SK-N-SH (cell line): ENCODE results near the gene TNFRSF12A. TPM values are rescaled to one million over a fixed set of nuclear protein-coding genes. Genes with fewer than 3 reads are reported as not detected.

ENCODE experiments used
- CTCF ChIA-PET: fragments of 300-600, 350-600 bp; formaldehyde crosslinking; extraction: SDS; loops from one replicate; lab custom pipeline; 2021; lab: Yijun Ruan, JAX
- POLR2A ChIA-PET: fragments of 350-600 bp; sonication (Branson Sonifier 250); formaldehyde crosslinking; extraction: SDS; loops from one replicate; lab custom pipeline; 2020; ENCODE audit warnings: antibody characterized with exemption, inconsistent platforms; lab: Yijun Ruan, JAX
- DNase-seq: peaks from one replicate; pipeline ENCODE4 v3.0.0; 2012
- H2AFZ ChIP-seq: fragments of 200-600 bp; sonication (generic); 2 replicates; pipeline ENCODE4 v1.8.1; 2016; ENCODE audit warnings: antibody characterized with exemption, mild to moderate bottlenecking, low read depth
- H3F3A ChIP-seq: fragments of 200-600 bp; sonication (generic); replicated peaks from 2 replicates; pipeline ENCODE3; 2016; ENCODE audit warnings: antibody characterized with exemption, mild to moderate bottlenecking; ENCODE audit not compliant: insufficient read depth
- H3K27ac ChIP-seq, 2 experiments: fragments of 200-500 bp in 1 of 2; fragments of 200-600 bp in 1 of 2; sonication (Bioruptor generic) in 1 of 2; sonication (generic), shearing (Covaris generic) in 1 of 2; 2 replicates each; pipeline versions ENCODE4 v1.5.1 to v1.6.1; 2014 to 2016; ENCODE audit warnings: low read depth in 2 of 2, inconsistent platforms in 1 of 2, low read length in 1 of 2, mild to moderate bottlenecking in 1 of 2, mixed read lengths in 1 of 2
- H3K27me3 ChIP-seq: fragments of 200-600 bp; sonication (generic), shearing (Covaris generic); 2 replicates; pipeline ENCODE4 v1.6.1; 2016; ENCODE audit warnings: mixed run types; ENCODE audit not compliant: insufficient read depth
- H3K36me3 ChIP-seq, 2 experiments: fragments of 200-500 bp in 1 of 2; fragments of 200-600 bp in 1 of 2; sonication (Bioruptor generic) in 1 of 2; sonication (generic) in 1 of 2; replicated peaks in 1 of 2; 2 replicates each; pipeline versions ENCODE3 to v1.5.1; 2014 to 2016; ENCODE audit warnings: low read length in 1 of 2, mild to moderate bottlenecking in 1 of 2; ENCODE audit not compliant: insufficient read depth in 2 of 2, control insufficient read depth in 1 of 2
- H3K4me1 ChIP-seq, 2 experiments: fragments of 200-500 bp in 1 of 2; fragments of 200-600 bp in 1 of 2; sonication (Bioruptor generic) in 1 of 2; sonication (generic), shearing (Covaris generic) in 1 of 2; 2 replicates each; pipeline versions ENCODE4 v1.5.1 to v1.6.1; 2014 to 2016; ENCODE audit warnings: low read depth in 1 of 2, low read length in 1 of 2, mixed run types in 1 of 2; ENCODE audit not compliant: insufficient read depth in 2 of 2, control insufficient read depth in 1 of 2
- H3K4me2 ChIP-seq: fragments of 200-600 bp; sonication (generic), shearing (Covaris generic); 2 replicates; pipeline ENCODE4 v1.6.1; 2017; ENCODE audit warnings: mixed run types
- H3K4me3 ChIP-seq, 2 experiments: fragments of 200-500 bp in 1 of 2; fragments of 200-600 bp in 1 of 2; sonication (Bioruptor generic) in 1 of 2; sonication (generic), shearing (Covaris generic) in 1 of 2; 2 replicates each; pipeline versions ENCODE4 v1.5.1 to v1.8.1; 2014 to 2016; ENCODE audit warnings: low read depth in 2 of 2, inconsistent platforms in 1 of 2, low read length in 1 of 2, mild to moderate bottlenecking in 1 of 2, mixed read lengths in 1 of 2, moderate library complexity in 1 of 2
- H3K79me2 ChIP-seq: fragments of 200-600 bp; sonication (generic); 2 replicates; pipeline ENCODE4 v1.8.1; 2017; ENCODE audit warnings: mild to moderate bottlenecking; ENCODE audit not compliant: insufficient read depth
- H3K9ac ChIP-seq: fragments of 200-600 bp; sonication (generic); 2 replicates; pipeline ENCODE4 v1.6.1; 2017; ENCODE audit warnings: mixed run types
- H3K9me2 ChIP-seq: fragments of 200-600 bp; sonication (generic); 2 replicates; pipeline ENCODE4 v1.6.1; 2017; ENCODE audit warnings: mixed run types
- H3K9me3 ChIP-seq: fragments of 200-600 bp; sonication (generic); 2 replicates; pipeline ENCODE4 v1.6.1; 2017; ENCODE audit warnings: mixed run types, mild to moderate bottlenecking, moderate library complexity
- H4K20me1 ChIP-seq: fragments of 200-600 bp; sonication (generic); 2 replicates; pipeline ENCODE4 v1.6.1; 2017; ENCODE audit warnings: mild to moderate bottlenecking, mixed run types; ENCODE audit not compliant: insufficient read depth
- ELF1 ChIP-seq: IDR thresholded peaks from 2 replicates; pipeline ENCODE4 v1.4.0; 2012
- EZH2phosphoT487 ChIP-seq: fragments of 200-600 bp; sonication (generic); IDR thresholded peaks from 2 replicates; pipeline ENCODE4 v1.6.1; 2017; ENCODE audit warnings: low read depth, mixed run types, mild to moderate bottlenecking, antibody characterized with exemption, moderate library complexity, borderline replicate concordance
- FOSL2 ChIP-seq: IDR thresholded peaks from 2 replicates; pipeline ENCODE4 v1.4.0; 2012; ENCODE audit warnings: low read depth, mild to moderate bottlenecking, moderate library complexity, borderline replicate concordance
- GABPA ChIP-seq: IDR thresholded peaks from 2 replicates; pipeline ENCODE4 v1.4.0; 2012; ENCODE audit warnings: low read depth, mild to moderate bottlenecking
- JUND ChIP-seq: IDR thresholded peaks from 2 replicates; pipeline ENCODE4 v1.4.0; 2012
- MAX ChIP-seq: IDR thresholded peaks from 2 replicates; pipeline ENCODE4 v1.4.0; 2012; ENCODE audit warnings: low read depth
- NFIC ChIP-seq: IDR thresholded peaks from 2 replicates; pipeline ENCODE4 v1.4.0; 2012; ENCODE audit warnings: borderline replicate concordance
- PBX3 ChIP-seq: IDR thresholded peaks from 2 replicates; pipeline ENCODE4; 2012
- RCOR1 ChIP-seq: fragments of 150-350 bp; IDR thresholded peaks from 2 replicates; pipeline ENCODE4 v1.6.1; 2017; ENCODE audit warnings: antibody characterized with exemption, low read length
- REST ChIP-seq: IDR thresholded peaks from 2 replicates; pipeline ENCODE4 v1.6.1; 2012; ENCODE audit warnings: mild to moderate bottlenecking, low read depth, low read length, moderate library complexity
- RXRA ChIP-seq: IDR thresholded peaks from 2 replicates; pipeline ENCODE4 v1.4.0; 2012; ENCODE audit warnings: low read depth, mild to moderate bottlenecking, borderline replicate concordance
- TEAD4 ChIP-seq: IDR thresholded peaks from 2 replicates; pipeline ENCODE4 v1.4.0; 2012; ENCODE audit warnings: mild to moderate bottlenecking, borderline replicate concordance; ENCODE audit not compliant: insufficient read depth
- USF2 ChIP-seq: fragments of 150-350 bp; IDR thresholded peaks from 2 replicates; pipeline ENCODE4 v1.6.1; 2017; ENCODE audit warnings: antibody characterized with exemption, low read length, low read depth, borderline replicate concordance
- YY1 ChIP-seq: IDR thresholded peaks from 2 replicates; pipeline ENCODE4 v1.4.0; 2012; ENCODE audit warnings: low read depth, mild to moderate bottlenecking
- WGBS: methylation state at CpG from one replicate; pipeline ENCODE4 v1.1.6; 2017; ENCODE audit warnings: low lambda C conversion rate; 5-methylcytosine and 5-hydroxymethylcytosine counted together
- polyA plus RNA-seq, 3 experiments: library from polyadenylated mRNA; depleted of rRNA; stranded (reverse); fragments of >200 nt; gene quantifications; 2 replicates each; pipeline ENCODE4 v1.2.3, GENCODE V29; 2012

TNFRSF12A gene
- polyA plus RNA-seq, 1 of the 3 experiments (the other 2 are of a cell fraction), result 374 TPM

GRCh38 chr16:3028716-3029319, 8.7 kb downstream of the TNFRSF12A start (continued):
- no peak for TF ChIP-seq USF2

GRCh38 chr16:3029491-3030221, 9.5 kb downstream of the TNFRSF12A start:
- POLR2A ChIA-PET, result interaction anchor here (1.0 kb wide), 1 partner anchor 12 kb away, joined by 5 read pairs; no protein-coding TSS in a partner anchor
- peak; percentile 67 for DNase-seq
- Histone ChIP-seq H3K27me3 (peaks cover 31% of the 10 kb centered on the region), H4K20me1 (peaks cover 12% of the 10 kb centered on the region), H3F3A (peaks cover 32% of the 10 kb centered on the region), H3K4me1 (peaks cover 0 to 2% of the 10 kb centered on the region in 2 experiments; a peak in 1 of 4 replicates), H3K79me2 (no peaks in the 10 kb centered on the region), H3K9me3 (no peaks in the 10 kb centered on the region), H3K27ac (no peak overlapping the region), H3K4me2 (no peak overlapping the region), H3K4me3 (peak overlapping the region in 1 of 2 experiments; percentile 12; a peak in 1 of 4 replicates), H3K36me3 (peaks cover 5 to 22% of the 10 kb centered on the region in 2 experiments), H3K9me2 (no peaks in the 10 kb centered on the region), H3K9ac (no peak overlapping the region), H2AFZ (no peak overlapping the region)
- WGBS, result 29% methylated on average over 46 of the region's 59 CpGs
- CTCF ChIA-PET, result interaction anchor here (0.5 to 9.8 kb wide), 15 partner anchors 10 to 1269 kb away, joined by 3 to 141 read pairs (median 18); partner anchors contain the start of genes CLDN6, HCFC1R1, IL32 and MMP25
- TF ChIP-seq ELF1 (no peak), RXRA (no peak), PBX3 (no peak), JUND (no peak), FOSL2 (no peak), GABPA (no peak), NFIC (no peak)

- Histone ChIP-seq H2AFZ (no peak overlapping the region), H3K27me3 (peaks cover 37% of the 10 kb centered on the region), H3K4me1 (peaks cover 0 to 2% of the 10 kb centered on the region in 2 experiments; a peak in 1 of 4 replicates), H4K20me1 (peaks cover 12% of the 10 kb centered on the region), H3K79me2 (no peaks in the 10 kb centered on the region), H3F3A (peaks cover 24% of the 10 kb centered on the region), H3K4me2 (no peak overlapping the region), H3K36me3 (peaks cover 5 to 22% of the 10 kb centered on the region in 2 experiments), H3K27ac (no peak overlapping the region), H3K9me2 (no peaks in the 10 kb centered on the region), H3K9me3 (no peaks in the 10 kb centered on the region), H3K9ac (no peak overlapping the region), H3K4me3 (no peak overlapping the region)
- TF ChIP-seq REST, result no peak
- TF ChIP-seq EZH2phosphoT487, result no peak
- no peak for TF ChIP-seq NFIC
- no peak for TF ChIP-seq RCOR1
- TF ChIP-seq MAX, result no peak
- TF ChIP-seq JUND, result no peak
- no peak for TF ChIP-seq YY1
- no peak for TF ChIP-seq TEAD4
- TF ChIP-seq ELF1, result no peak
- ChIA-PET CTCF (interaction anchor here (0.6 to 9.8 kb wide), 36 partner anchors 11 to 278 kb away, joined by 3 to 141 read pairs (median 7); partner anchors contain the start of genes CLDN6, HCFC1R1, IL32 and MMP25), POLR2A (interaction anchor here (1.0 kb wide), 1 partner anchor 11 kb away, joined by 5 read pairs; no protein-coding TSS in a partner anchor)
- no peak for DNase-seq
- 64% methylated on average over 21 of the region's 33 CpGs for WGBS
Measured at GRCh38 chr16:3030222-3031212, 10.3 kb downstream of the TNFRSF12A start.
